Fibroblast of lung (primary cell): ENCODE data around the gene BMERB1. TPM values are rescaled to one million over a fixed set of nuclear protein-coding genes. Genes with fewer than 3 reads are reported as not detected.

Experiments used
- DNase-seq, 2 donors: peaks; one replicate each; pipeline versions ENCODE4 v3.0.0 to v3.0.0-alpha.2; 2010; ENCODE audit warnings: low read depth in 2 of 2
- H2AFZ ChIP-seq: 2 replicates; pipeline ENCODE4 v1.5.1; 2012; ENCODE audit warnings: low read length, control low read depth, inconsistent platforms
- H3K27ac ChIP-seq: 2 replicates; pipeline ENCODE4 v1.5.1; 2011; ENCODE audit warnings: low read length, control low read depth; ENCODE audit not compliant: insufficient read depth
- H3K27me3 ChIP-seq: 2 replicates; pipeline ENCODE4 v1.5.1; 2011; ENCODE audit warnings: mild to moderate bottlenecking, low read length; ENCODE audit not compliant: control insufficient read depth, insufficient read depth
- H3K36me3 ChIP-seq: 2 replicates; pipeline ENCODE4 v1.5.1; 2011; ENCODE audit warnings: low read length; ENCODE audit not compliant: control insufficient read depth, insufficient read depth
- H3K4me1 ChIP-seq: 2 replicates; pipeline ENCODE4 v1.5.1; 2011; ENCODE audit warnings: low read length; ENCODE audit not compliant: control insufficient read depth, insufficient read depth; ENCODE audit errors: extremely low read depth
- H3K4me2 ChIP-seq: 2 replicates; pipeline ENCODE4 v1.5.1; 2011; ENCODE audit warnings: low read length, control low read depth; ENCODE audit not compliant: insufficient read depth; ENCODE audit errors: extremely low read depth
- H3K4me3 ChIP-seq, 4 experiments: fragments of 200-600 bp in 1 of 4; sonication (generic) in 1 of 4; replicated peaks in 1 of 4; 2 replicates each; pipeline ENCODE4 v1.5.1; 2011 to 2016; ENCODE audit warnings: low read length in 4 of 4, low read depth in 3 of 4, mild to moderate bottlenecking in 3 of 4, control low read depth in 2 of 4, inconsistent platforms in 1 of 4, mixed read lengths in 1 of 4; ENCODE audit not compliant: insufficient read depth in 1 of 4; ENCODE audit errors: control extremely low read depth in 1 of 4
- H3K79me2 ChIP-seq: 2 replicates; pipeline ENCODE4 v1.5.1; 2012; ENCODE audit warnings: mild to moderate bottlenecking, low read length, inconsistent platforms; ENCODE audit not compliant: control insufficient read depth, insufficient read depth
- H3K9ac ChIP-seq: 2 replicates; pipeline ENCODE4 v1.5.1; 2011; ENCODE audit warnings: mild to moderate bottlenecking, low read length, control low read depth; ENCODE audit not compliant: insufficient read depth
- H3K9me3 ChIP-seq: 2 replicates; pipeline ENCODE4 v1.5.1; 2012; ENCODE audit warnings: low read depth, low read length; ENCODE audit not compliant: control insufficient read depth, insufficient read depth
- H4K20me1 ChIP-seq: 2 replicates; pipeline ENCODE4 v1.5.1; 2011; ENCODE audit warnings: low read length; ENCODE audit not compliant: control insufficient read depth, insufficient read depth; ENCODE audit errors: extremely low read depth
- EZH2 ChIP-seq: IDR thresholded peaks from 2 replicates; pipeline ENCODE4 v1.5.1; 2012; ENCODE audit warnings: low read length, control low read depth, mild to moderate bottlenecking; ENCODE audit errors: missing control alignments
- polyA plus RNA-seq, 2 donors: library from polyadenylated mRNA; depleted of rRNA in 1 of 2; stranded (reverse) in 1 of 2; unstranded in 1 of 2; fragments of >200 nt; gene quantifications; 2 replicates each; pipeline ENCODE4 v1.2.1, GENCODE V29; 2011 to 2012; ENCODE audit warnings: missing spikeins in 1 of 2
- total RNA-seq: library from RNA; depleted of rRNA; stranded (reverse); fragments of >200 nt; gene quantifications from 2 replicates; pipeline ENCODE4 v1.2.1, GENCODE V29; 2014
- TF ChIP-seq, protein P1 (sequence below), 2 donors: IDR thresholded peaks in 1 of 2; conservative IDR thresholded peaks in 1 of 2; 1 replicate in 1 of 2; 2 replicates in 1 of 2; pipeline ENCODE4 v1.5.1; 2011 to 2012; ENCODE audit warnings: low read length in 2 of 2, control low read depth in 1 of 2, inconsistent platforms in 1 of 2, low read depth in 1 of 2, mild to moderate bottlenecking in 1 of 2

Gene BMERB1
- total and polyA plus RNA-seq, 2 donors (not counting 1 experiment from before 2014, with no cell fraction given): 39.1 to 46.0 TPM

DNA sequence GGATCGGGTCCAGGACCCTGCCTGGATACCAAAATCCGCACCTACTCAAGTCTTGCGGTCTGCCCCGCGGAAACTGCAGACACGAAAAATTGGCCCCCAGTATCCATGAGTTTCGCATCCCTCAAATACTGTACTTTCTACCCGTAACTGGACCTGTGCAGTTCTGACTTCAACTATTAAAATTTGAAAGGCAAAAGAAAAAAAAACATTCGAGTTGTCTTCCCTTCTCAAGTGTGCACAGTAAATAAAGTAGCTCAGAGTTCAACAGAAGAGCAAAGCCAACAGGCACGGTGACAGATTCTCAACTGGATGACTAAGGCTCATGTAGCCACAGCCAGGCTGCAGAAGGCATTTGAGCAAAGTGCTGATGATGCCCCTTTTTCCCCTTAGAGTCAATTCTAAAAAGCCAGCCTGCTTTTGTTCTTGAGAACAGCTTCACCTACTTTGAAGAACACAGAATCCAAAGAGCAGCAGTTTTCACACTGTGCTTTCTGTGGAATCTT, 176.0 kb downstream of the BMERB1 start:
- no peaks in the 10 kb centered on the region for H3K79me2 ChIP-seq
- H3K4me1 ChIP-seq: peaks cover 3% of the 10 kb centered on the region
- no peaks in the 10 kb centered on the region for H4K20me1 ChIP-seq
- no peak overlapping the region for H3K27ac ChIP-seq
- no peaks in the 10 kb centered on the region for H3K27me3 ChIP-seq
- no peaks in the 10 kb centered on the region for H3K9me3 ChIP-seq
- no peak for TF ChIP-seq EZH2
- TF ChIP-seq, protein P1, sequence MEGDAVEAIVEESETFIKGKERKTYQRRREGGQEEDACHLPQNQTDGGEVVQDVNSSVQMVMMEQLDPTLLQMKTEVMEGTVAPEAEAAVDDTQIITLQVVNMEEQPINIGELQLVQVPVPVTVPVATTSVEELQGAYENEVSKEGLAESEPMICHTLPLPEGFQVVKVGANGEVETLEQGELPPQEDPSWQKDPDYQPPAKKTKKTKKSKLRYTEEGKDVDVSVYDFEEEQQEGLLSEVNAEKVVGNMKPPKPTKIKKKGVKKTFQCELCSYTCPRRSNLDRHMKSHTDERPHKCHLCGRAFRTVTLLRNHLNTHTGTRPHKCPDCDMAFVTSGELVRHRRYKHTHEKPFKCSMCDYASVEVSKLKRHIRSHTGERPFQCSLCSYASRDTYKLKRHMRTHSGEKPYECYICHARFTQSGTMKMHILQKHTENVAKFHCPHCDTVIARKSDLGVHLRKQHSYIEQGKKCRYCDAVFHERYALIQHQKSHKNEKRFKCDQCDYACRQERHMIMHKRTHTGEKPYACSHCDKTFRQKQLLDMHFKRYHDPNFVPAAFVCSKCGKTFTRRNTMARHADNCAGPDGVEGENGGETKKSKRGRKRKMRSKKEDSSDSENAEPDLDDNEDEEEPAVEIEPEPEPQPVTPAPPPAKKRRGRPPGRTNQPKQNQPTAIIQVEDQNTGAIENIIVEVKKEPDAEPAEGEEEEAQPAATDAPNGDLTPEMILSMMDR (conservative IDR thresholded peaks at IDR 0.05 in 1 of 2, IDR thresholded peaks at IDR 0.05 in 1 of 2; ENCODE audit: low read depth in 1 of 2, low read length in 2 of 2): no peak
- peak; percentile 18 to 82 for DNase-seq
- H3K4me2 ChIP-seq: no peak overlapping the region
- no peak overlapping the region for H3K9ac ChIP-seq
- no peak overlapping the region for H3K4me3 ChIP-seq
- H2AFZ ChIP-seq: no peak overlapping the region
- H3K36me3 ChIP-seq: peaks cover 6% of the 10 kb centered on the region

- H3K36me3 ChIP-seq: peaks cover 6% of the 10 kb centered on the region
- no peaks in the 10 kb centered on the region for H3K79me2 ChIP-seq
Observed at GRCh38 chr16:15611610-15612009, 177.2 kb downstream of the BMERB1 start.

DNA sequence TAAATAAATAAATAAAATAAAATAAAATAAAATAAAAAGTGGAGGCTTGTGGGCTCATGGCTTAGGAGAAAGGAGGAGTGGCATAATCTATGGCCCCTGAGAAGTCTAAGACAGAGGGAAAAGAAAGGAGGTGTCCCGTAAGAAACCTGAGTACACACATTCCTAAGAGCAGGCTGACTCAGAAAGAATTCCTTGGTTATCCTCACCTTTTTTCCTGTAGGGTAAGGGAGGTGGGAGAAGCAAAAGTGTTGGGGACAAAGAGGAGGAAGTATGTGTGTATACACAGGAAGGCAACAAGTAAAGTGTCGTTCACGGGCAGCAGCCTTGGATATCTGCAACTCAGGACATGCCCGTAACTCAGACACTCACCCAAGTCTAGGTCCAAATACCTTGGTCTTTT, 179.3 kb downstream of the BMERB1 start:
- Histone ChIP-seq H3K79me2 (no peaks in the 10 kb centered on the region), H3K27me3 (no peaks in the 10 kb centered on the region), H2AFZ (no peak overlapping the region), H3K4me2 (no peak overlapping the region), H3K9me3 (no peaks in the 10 kb centered on the region), H4K20me1 (no peaks in the 10 kb centered on the region), H3K36me3 (peaks cover 3% of the 10 kb centered on the region), H3K9ac (no peak overlapping the region), H3K4me1 (peaks cover under 1% of the 10 kb centered on the region), H3K4me3 (no peak overlapping the region), H3K27ac (no peak overlapping the region)
- DNase-seq: peak in 1 of 2 donors; percentile 38
- TF ChIP-seq, protein P1 (conservative IDR thresholded peaks at IDR 0.05 in 1 of 2, IDR thresholded peaks at IDR 0.05 in 1 of 2; ENCODE audit: low read depth in 1 of 2, low read length in 2 of 2): no peak
- no peak for TF ChIP-seq EZH2

More at GRCh38 chr16:15611610-15612009, 177.2 kb downstream of the BMERB1 start:
- Histone ChIP-seq H3K27me3 (no peaks in the 10 kb centered on the region), H2AFZ (no peak overlapping the region), H3K4me2 (peak overlapping the region; percentile 19), H4K20me1 (no peaks in the 10 kb centered on the region), H3K9ac (no peak overlapping the region), H3K9me3 (no peaks in the 10 kb centered on the region), H3K4me1 (peaks cover 3% of the 10 kb centered on the region), H3K4me3 (no peak overlapping the region), H3K27ac (peak overlapping the region; percentile 12)
- DNase-seq: peak in 1 of 2 donors; percentile 95
- TF ChIP-seq, protein P1 (conservative IDR thresholded peaks at IDR 0.05 in 1 of 2, IDR thresholded peaks at IDR 0.05 in 1 of 2; ENCODE audit: low read depth in 1 of 2, low read length in 2 of 2): no peak
